SK-N-SH (cell line): ENCODE results near the gene SLC30A10.

Experiments
- CTCF ChIP-seq: fragments of 200-600 bp; sonication (generic); IDR thresholded peaks from 2 replicates; pipeline ENCODE4 v1.6.1; 2017; ENCODE audit warnings: antibody characterized with exemption, mild to moderate bottlenecking, moderate library complexity
- REST ChIP-seq: IDR thresholded peaks from 2 replicates; pipeline ENCODE4 v1.6.1; 2012; ENCODE audit warnings: mild to moderate bottlenecking, low read depth, low read length, moderate library complexity

- no peak for TF ChIP-seq REST
- TF ChIP-seq CTCF = no peak
Observed at GRCh38 chr1:219954052-219954451, 25.7 kb upstream of the SLC30A10 start.
